GM21447 (cell line): ENCODE data around the gene PLEKHJ1.

Experiments
- ATAC-seq: cut with Tn5 transposase; IDR thresholded peaks from one replicate; pipeline ENCODE4 v1.9.1; 2021; ENCODE audit not compliant: unreplicated experiment

The PLEKHJ1 gene

DNA sequence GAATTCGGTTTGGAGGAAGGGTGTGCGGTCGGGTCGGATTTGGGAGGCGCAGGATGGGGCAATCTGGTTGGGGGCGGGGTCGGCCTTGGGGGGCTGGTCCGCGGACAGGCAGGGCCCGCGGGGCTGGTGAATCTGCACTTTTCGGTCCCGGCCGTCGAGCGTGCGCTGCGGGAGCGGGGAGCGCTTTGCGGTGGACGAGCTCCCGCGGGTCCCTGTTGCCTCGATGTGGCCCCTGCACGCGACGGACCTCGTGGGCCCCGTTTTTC lies 34.0 kb upstream of the PLEKHJ1 start:
- no peak for ATAC-seq

DNA sequence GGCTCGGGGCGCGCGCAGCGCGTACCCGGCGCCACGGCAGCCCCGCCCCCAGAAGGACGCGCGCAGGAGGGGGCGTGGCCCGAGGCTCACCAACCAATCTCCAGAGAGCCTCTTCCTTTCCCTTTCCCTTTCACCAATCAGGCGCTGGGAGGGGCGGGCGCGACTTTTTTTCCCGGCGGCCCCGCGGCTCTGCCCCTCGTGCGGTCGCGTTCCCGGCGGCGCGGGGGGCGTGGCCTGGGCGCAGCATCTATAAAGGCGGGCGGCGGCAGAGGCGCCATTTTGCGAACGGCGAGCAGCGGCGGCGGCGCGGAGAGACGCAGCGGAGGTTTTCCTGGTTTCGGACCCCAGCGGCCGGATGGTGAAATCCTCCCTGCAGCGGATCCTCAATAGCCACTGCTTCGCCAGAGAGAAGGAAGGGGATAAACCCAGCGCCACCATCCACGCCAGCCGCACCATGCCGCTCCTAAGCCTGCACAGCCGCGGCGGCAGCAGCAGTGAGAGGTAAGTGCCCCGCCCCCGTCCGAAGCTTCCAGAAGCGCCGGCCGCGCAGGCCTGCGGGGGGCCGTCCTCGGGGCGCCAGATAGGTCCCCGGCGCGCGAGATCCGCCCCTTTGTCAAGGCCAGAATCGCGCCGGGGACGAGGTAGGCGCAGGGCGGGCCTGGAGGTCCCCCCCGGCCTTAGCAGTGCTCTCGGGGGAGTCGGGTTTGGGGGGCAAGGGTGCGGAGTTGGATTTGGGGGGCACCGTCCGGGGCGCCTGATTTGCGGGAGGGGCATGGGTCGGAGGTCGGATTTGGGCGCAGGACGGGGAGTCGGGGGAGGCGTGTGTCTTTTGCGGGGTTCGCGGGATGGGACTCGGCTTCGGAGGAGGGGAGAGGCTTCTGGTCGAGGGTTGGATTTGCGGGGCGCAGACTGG lies 33.4 kb upstream of the PLEKHJ1 start:
- ATAC-seq, result peak; percentile 37

DNA sequence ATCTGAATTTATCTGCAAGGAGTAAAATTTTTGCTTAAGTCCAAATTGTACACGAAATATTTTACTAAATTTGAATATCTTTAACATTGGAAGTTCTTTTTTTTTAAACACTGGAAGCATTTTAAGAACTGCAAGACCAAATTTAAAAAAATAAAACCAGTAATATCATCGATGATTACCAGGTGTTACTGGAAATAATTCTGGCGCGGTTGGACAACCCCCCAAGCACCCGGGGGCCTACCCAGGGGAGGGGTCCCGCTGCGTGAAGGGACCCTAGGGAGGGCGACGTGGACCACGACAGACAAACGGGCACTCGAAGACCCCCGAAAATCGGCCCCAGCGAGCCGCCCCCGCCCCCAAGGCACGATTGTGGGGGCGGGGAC lies 32.7 kb upstream of the PLEKHJ1 start:
- no peak for ATAC-seq

DNA sequence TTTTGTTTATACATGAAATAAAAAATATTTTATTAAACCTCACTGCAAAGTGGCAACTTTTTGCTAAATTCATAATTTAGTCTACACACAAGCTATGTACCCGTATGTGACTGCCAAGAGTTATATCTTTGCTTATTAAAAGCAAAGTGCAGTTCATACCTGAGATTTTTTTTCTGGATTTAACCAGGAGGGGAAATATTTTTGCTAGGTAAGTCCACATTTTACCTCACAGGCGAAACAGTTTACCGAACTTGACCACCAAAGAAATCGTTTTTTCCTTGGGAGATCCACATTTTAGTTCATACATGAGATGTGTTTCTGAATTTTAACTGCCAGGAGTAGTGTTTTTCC lies 32.3 kb upstream of the PLEKHJ1 start:
- no peak for ATAC-seq

DNA sequence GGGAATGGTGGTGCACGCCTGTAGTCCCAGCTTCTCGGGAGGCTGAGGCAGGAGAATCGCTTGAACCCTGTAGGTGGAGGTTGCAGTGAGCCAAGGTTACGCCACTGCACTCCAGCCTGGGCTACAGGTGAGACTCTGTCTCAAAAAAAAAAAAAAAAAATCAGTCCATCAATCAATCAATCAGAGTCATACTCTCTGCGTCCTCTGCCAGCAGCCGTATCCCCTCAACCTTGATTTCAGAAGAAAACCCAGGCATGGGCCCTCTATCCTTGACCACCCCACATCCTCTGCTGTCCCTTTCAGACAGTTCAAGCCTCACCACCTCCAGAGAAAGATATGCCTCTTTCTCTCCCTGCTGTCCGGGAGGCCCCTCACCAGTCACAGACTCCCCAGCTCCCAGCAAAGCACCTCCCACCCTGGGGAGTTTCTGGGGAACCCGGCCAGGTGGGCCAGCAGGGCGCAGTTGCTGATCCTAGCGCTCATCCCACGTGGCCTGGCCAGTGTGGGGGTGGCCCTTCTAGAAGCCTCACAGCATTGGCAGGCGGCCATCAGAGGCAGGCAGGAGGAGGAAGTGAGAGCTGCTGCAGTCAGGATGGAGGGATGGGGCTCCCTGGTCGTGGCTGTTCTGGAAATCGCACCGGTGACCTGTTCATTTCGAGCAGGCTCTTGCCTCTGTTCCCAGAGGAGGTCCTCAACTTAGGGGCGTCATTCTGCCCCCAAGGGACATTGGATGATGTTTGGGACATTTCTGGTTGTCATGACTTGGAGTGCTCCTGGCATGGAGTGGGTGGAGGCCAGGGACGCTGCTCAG lies 30.3 kb upstream of the PLEKHJ1 start:
- peak; percentile 43 for ATAC-seq

DNA sequence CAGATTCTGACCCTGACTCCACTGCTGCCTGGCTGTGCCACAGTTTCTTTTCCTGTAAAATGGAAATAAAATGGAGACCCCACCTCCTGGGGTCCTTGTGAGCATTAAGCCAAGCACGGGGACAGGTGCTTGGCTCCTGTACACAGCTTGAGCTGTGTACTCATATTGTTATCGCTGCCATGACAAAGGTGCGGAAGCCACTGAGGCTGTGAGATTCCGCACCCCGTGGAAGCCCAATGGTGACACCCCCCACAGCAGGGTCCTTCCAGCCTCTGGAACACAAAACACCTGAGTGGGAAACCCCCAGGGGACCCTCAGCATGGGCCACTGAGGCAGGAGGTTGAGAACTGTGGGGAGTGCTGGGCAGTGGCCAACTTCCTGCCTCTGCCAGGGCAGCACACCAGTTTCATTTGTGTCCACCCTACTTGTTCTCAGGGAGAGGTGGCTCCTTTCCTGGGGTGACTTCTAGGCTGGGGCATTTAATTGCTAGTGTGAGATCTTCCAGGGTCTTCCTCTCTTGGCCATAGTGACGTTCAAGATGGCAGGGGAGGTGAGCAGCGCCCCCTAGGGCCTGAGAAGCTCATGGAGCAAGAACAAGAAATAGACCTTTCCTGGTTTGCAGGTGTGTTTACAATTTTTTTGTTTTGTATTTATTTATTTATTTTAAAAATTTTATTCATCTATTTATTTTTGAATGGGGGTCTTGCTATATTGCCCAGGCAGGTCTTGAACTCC lies 25.5 kb upstream of the PLEKHJ1 start:
- no peak for ATAC-seq

DNA sequence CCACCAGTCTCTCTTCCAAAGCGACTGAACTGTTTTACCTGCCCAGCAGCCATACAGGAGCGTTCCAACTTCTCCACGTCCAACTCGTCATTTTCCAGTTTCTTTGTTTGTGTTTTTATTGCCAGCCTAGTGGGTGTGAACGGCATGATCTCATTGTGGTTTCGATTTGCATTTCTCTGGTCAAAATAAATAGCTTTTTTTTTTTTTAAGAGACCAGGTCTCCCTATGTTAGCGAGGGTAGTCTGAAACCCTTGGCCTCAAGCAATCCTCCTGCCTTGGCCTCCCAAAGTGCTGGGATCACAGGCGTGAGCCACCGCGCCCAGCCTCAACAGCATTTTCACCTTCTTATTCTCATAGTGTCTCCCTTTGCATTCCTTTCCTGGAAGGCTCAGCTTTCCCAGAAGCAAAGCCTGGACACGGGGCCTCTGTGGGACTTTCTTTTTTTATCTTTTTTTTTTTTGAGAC lies 24.2 kb upstream of the PLEKHJ1 start:
- ATAC-seq, result no peak

DNA sequence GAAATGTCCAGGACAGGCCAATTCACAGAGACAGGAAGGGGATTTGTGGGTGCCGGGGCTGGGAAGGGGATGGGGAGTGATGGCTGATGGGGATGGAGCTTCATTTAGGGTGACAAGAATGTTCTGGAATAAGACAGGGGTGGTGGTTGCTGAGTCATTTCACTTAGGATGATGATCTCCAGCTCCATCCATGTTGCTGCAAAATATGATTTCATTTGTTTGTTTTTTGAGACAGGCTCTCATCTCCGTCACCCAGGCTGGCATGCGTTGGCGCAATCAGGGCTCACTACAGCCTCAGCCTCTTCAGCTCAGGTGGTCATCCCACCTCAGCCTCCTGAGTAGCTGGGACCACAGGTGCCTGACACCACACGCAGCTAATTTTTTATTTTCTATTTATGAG lies 23.2 kb upstream of the PLEKHJ1 start:
- no peak for ATAC-seq

DNA sequence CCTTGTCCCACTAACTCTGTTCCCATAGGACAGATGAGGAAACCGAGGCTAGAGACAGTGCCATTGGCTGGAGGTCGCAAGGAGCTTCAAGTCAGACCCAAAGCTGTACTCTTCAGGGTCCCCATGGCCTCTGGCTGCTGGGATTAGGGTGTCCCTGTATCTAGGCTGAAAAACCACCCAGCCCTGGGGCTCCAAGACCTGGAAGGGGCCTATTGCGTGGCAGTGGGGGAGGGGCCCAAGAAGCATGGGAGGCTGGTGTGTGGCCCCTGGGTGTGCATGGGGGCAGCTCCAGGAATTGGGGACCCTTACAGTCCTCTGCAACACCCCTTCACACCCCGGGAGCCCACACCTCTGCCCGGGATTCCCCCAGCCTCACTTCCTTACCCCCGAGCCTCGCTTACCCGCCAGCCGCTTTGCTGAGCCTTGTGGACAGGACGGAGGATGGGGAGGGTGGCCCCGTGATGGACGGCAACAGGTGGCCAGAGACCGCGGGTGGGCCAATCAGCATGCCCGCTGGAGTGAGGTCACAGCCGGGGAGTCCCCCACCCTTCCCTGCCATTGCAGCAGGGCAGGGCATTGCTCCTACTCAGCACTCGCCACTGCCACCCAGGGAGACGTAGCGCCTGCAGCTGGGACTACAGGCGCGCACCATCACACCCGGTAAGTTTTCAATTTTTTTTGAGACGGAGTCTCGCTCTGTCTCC lies 20.0 kb upstream of the PLEKHJ1 start, which contains the start of gene JSRP1:
Gene JSRP1 (minus strand): TSS at position 436 of the 704 bp plus-strand sequence. CDS start 1,103 bp downstream, outside the sequence.
- no peak for ATAC-seq

DNA sequence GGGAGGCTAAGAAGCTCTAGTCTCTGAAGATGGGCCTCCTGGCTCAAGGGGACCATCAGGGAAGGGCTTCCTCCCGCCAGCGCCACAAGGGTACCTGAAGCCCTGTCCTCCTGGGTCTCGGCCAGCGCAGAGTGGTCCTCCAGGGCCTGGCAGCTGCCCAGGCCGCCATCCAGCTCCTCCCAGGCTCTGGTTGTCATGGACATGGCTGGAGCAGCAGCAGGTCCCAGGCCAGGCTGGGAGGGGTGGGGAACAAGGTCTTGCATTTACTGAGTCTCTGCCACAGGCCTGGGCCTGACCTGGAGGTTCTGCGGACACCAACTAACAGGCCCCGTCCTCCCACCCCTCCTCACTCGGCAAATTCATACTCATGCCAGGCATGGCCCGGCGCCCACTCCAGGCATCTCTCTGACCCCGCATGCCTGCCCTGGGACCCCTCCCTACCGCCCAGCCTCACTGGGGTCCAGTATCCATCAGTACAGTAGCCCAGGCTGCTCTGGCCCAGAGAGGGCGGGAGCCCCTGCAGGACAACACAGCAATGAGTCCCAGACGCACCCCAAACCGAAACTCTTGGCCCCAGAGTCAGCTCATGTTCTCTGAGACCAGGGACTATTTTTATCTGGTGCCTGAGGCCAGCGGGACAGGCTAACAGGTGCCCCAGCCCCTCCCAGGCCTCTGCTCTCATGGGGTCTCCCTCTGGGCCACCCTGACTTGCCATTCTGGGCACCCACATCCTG lies 19.1 kb upstream of the PLEKHJ1 start:
- no peak for ATAC-seq

DNA sequence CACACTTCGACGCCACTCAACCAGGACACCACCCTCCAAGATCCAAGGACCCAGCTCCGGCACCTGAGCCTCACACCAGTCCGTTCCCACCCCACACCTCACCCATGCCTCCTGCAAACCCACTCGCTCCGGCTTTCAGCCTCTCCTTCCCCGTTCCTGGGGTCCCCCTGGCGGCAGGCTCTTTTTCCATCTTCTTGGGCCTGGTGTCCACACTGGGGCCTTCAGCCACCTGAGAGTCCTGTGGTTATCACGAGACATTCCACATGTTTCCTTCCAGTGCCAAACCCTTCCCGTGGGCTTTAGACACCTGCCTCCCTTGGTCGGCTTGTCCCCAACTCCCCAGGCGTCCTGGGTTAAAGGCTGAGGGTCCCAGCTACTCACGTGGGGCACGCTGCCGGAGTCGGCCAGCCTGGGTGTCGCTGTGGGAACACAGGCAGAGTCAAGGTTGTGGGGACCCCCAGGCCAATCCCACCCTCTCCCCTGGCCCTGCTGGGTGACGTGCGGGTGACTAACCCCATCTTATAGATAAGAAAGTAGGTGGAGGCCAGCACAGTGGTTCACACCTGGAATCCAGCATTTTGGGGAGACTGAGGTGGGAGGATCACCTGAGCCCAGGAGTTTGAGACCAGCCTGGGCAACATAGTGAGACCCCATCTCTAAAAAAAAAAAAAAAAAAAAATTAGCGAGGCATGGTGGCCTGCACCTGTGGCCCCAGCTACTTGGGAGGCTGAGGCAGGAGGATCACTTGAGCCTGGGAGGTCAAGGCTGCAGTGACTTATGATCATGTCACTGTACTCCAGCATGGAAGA lies 18.1 kb upstream of the PLEKHJ1 start:
- ATAC-seq, result no peak

DNA sequence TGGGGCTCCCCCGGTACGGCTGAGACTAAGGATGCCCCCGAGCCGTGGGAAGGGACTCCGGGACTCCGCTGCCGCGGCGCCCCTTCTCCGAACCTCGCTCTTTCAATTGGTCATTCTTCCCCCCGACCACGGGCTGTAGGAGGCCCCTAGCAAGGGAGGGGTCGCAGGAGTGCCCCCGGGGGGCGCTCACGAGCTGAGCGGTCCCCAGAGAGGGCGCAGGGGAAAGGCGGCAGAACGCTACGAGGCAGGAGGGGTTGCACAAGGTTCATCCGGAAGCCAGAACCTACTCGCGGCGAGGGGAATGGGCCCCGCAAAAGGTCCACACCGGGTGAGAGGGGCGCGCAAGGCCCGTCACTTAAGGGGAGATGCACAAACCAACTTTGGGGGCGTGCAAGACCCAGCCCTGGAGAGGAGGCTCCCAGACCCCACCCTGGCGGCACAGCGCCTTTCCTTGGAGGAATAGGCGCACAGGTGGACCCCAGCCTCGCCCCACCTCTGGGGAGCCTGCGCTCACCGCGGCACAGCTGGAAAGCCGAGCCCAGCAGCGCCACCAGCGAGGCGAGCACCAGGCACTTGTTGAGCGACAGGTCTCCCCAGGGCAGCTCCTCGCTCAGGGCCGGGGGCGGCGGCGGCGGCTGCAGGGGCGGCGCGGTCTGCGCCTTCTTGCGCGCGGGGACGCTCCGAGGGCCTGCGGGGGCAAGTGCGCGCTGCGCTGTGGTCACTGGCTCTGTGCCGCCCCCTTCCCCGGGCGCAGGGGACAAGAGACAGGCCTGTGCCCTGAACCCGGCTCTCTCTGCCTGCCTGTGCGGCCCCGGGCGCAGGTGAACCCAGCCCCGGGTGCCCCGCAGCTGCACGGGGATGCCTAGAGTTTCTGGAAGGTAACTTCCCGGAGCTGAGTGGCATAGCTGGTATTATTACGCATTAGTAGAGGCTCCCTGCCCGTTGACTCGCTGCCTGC lies 17.3 kb upstream of the PLEKHJ1 start:
- ATAC-seq, result no peak

DNA sequence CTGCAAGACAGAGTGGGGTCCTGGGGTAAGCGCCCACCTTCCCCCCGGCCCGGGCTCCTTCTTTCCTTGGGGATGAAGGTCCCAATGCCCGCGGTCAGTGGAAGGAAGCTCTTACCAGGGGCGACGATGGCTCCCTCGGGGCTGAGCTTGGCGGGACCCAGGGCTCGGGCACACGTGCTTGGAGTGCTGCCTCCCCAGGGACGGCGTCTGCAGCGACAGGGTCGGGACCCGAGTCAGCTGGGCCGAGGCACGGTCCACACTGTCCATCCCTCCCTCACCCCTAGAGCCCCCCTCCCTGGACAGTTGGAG lies 16.6 kb upstream of the PLEKHJ1 start:
- no peak for ATAC-seq

DNA sequence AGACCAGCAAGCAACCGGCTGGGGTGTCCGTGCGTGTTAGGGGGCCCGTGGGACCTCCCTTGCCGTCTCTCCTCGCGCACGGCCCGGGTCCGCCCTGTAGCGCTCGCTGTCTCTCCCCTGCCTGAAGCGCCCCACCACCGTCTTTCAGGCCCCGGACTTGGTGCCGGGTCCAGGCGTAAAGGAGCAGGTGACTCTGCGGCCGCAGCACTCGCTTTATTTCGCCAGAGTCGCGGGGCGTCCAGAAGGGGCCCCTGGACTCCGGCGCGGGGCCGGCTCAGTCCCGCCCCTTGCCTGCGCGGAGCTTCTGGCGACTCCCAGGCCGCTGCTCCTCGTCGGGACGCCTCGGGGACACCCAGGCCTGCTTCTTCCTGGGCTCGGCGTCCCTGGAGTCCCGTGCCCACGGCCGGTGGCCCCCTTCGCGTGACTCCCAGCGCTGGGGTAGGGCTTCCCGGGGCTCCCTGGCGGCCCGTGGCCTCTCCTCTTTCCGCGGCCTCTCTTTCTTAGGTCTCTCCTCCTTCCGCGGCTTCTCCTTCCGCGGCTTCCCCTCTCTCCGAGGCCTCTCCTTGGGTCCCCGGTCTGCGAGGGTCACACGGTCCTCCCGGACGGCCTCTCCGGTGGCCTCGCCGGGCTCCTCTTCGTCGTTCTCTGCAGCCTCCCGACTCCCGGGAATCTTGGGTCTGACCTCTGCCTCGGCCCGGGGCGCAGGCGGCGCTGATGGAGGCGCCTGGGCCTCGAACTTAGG lies 16.1 kb upstream of the PLEKHJ1 start:
- no peak for ATAC-seq

DNA sequence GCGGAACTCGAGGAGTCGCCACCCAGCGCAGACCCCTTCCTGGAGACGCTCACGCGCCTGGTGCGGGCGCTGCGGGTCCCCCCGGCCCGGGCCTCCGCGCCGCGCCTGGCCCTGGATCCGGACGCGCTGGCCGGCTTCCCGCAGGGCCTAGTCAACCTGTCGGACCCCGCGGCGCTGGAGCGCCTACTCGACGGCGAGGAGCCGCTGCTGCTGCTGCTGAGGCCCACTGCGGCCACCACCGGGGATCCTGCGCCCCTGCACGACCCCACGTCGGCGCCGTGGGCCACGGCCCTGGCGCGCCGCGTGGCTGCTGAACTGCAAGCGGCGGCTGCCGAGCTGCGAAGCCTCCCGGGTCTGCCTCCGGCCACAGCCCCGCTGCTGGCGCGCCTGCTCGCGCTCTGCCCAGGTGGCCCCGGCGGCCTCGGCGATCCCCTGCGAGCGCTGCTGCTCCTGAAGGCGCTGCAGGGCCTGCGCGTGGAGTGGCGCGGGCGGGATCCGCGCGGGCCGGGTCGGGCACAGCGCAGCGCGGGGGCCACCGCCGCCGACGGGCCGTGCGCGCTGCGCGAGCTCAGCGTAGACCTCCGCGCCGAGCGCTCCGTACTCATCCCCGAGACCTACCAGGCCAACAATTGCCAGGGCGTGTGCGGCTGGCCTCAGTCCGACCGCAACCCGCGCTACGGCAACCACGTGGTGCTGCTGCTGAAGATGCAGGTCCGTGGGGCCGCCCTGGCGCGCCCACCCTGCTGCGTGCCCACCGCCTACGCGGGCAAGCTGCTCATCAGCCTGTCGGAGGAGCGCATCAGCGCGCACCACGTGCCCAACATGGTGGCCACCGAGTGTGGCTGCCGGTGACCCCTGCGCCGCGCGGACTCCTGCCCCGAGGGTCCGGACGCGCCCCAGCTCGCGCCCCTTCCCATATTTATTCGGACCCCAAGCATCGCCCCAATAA lies 15.3 kb upstream of the PLEKHJ1 start:
- no peak for ATAC-seq

DNA sequence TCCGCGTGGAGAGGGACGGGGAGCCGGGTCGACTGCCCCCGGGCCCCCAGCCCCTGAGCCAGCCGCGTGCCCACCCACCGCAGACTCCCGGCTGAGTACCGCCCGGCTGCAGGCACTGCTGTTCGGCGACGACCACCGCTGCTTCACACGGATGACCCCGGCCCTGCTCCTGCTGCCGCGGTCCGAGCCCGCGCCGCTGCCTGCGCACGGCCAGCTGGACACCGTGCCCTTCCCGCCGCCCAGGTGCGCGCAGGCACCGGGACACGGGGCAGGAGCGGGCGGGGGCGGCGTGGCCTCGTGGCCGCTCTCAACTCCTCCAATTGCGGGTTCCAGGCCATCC lies 14.6 kb upstream of the PLEKHJ1 start:
- no peak for ATAC-seq
